GM12878 (cell line): ENCODE measurements around the gene SWT1. TPM values are rescaled to one million over a fixed set of nuclear protein-coding genes. Genes with fewer than 3 reads are reported as not detected.

Source experiments
- ATAC-seq: fragments of 200-7000 bp; cut with Tn5 transposase; 3 replicates; pipeline ENCODE4 v1.9.1; 2020; ENCODE audit warnings: mild to moderate bottlenecking, moderate library complexity
- BruUV-seq: library from RNA; stranded (reverse); fragments of 400-500 nt; replicated peaks from 2 replicates; lab custom pipeline; 2021; lab: Mats Ljungman, UMichigan
- CTCF ChIA-PET: fragments of 300-600 bp; sonication (Branson Sonifier 250); formaldehyde crosslinking; extraction: SDS; loops from one replicate; lab custom pipeline; 2021; ENCODE audit warnings: inconsistent platforms; lab: Yijun Ruan, JAX
- POLR2A ChIA-PET: fragments of 350-600 bp; formaldehyde crosslinking; extraction: SDS; loops from one replicate; lab custom pipeline; 2021; ENCODE audit warnings: inconsistent platforms; lab: Charles Lee
- RAD21 ChIA-PET: fragments of 300-600 bp; sonication (Branson Sonifier 250); formaldehyde crosslinking; loops from one replicate; lab custom pipeline; 2023; ENCODE audit warnings: antibody characterized with exemption; ENCODE audit not compliant: unreplicated experiment; lab: Charles Lee
- SMC1A ChIA-PET: fragments of 300-600 bp; sonication (Branson Sonifier 250); formaldehyde crosslinking; loops from one replicate; lab custom pipeline; 2023; ENCODE audit not compliant: unreplicated experiment, uncharacterized antibody; lab: Charles Lee
- DNase-seq: peaks from one replicate; pipeline ENCODE4 v3.0.0-alpha.2; 2011; ENCODE audit warnings: low read depth, low spot score
- FAIRE-seq: peaks from 3 replicates; lab custom pipeline; 2011; peaks lifted over from hg19 to GRCh38; lab: Jason Lieb, UNC
- H2AFZ ChIP-seq: 2 replicates; pipeline ENCODE4 v1.6.0; 2011; ENCODE audit warnings: low read depth, low read length, control low read depth; ENCODE audit not compliant: control insufficient read depth
- H3K27ac ChIP-seq: 2 replicates; pipeline ENCODE4 v1.5.1; 2011; ENCODE audit warnings: control low read depth; ENCODE audit not compliant: control insufficient read depth, insufficient read depth
- H3K27me3 ChIP-seq, 2 experiments: replicated peaks in 1 of 2; 2 replicates each; pipeline versions ENCODE4 v1.6.0 to v1.6.1; 2011; ENCODE audit warnings: low read length in 1 of 2; ENCODE audit not compliant: control insufficient read depth in 2 of 2, insufficient read depth in 2 of 2
- H3K36me3 ChIP-seq, 2 experiments: 2 replicates each; pipeline ENCODE4 v1.5.1; 2011; ENCODE audit warnings: low read length in 1 of 2; ENCODE audit not compliant: control insufficient read depth in 2 of 2, insufficient read depth in 2 of 2
- H3K4me1 ChIP-seq: 2 replicates; pipeline ENCODE4 v1.6.1; 2011; ENCODE audit warnings: mild to moderate bottlenecking, low read length, moderate library complexity, mixed read lengths; ENCODE audit not compliant: control insufficient read depth, insufficient read depth
- H3K4me2 ChIP-seq: 2 replicates; pipeline ENCODE4 v1.6.0; 2011; ENCODE audit warnings: control low read depth; ENCODE audit not compliant: control insufficient read depth, insufficient read depth
- H3K4me3 ChIP-seq: fragments of 200-600 bp; sonication (generic); 2 replicates; pipeline ENCODE4 v1.5.1; 2016
- H3K79me2 ChIP-seq: 2 replicates; pipeline ENCODE4 v1.6.0; 2011; ENCODE audit warnings: low read length; ENCODE audit not compliant: control insufficient read depth, insufficient read depth
- H3K9ac ChIP-seq: 2 replicates; pipeline ENCODE4 v1.8.0; 2011; ENCODE audit warnings: low read length, control low read depth, mixed read lengths; ENCODE audit not compliant: control insufficient read depth, insufficient read depth
- H3K9me3 ChIP-seq: replicated peaks from 3 replicates; pipeline ENCODE4 v1.5.1; 2011; ENCODE audit warnings: mild to moderate bottlenecking, low read length; ENCODE audit not compliant: control insufficient read depth, insufficient read depth
- H4K20me1 ChIP-seq: 2 replicates; pipeline ENCODE4 v1.6.0; 2011; ENCODE audit not compliant: control insufficient read depth, insufficient read depth
- ESRRA ChIP-seq: IDR thresholded peaks from 2 replicates; pipeline ENCODE4 v1.6.1; 2012; ENCODE audit warnings: mild to moderate bottlenecking, low read length, improper control_type of control experiment
- JUNB ChIP-seq: IDR thresholded peaks from 2 replicates; pipeline ENCODE4 v1.6.1; 2016; ENCODE audit warnings: antibody characterized with exemption, mild to moderate bottlenecking
- NR2C2 ChIP-seq: IDR thresholded peaks from 2 replicates; pipeline ENCODE4 v1.6.1; 2011; ENCODE audit warnings: borderline replicate concordance, low read depth; ENCODE audit not compliant: control insufficient read depth, insufficient read length
- RBBP5 ChIP-seq: fragments of 200-600 bp; sonication (generic); conservative IDR thresholded peaks from 2 replicates; pipeline ENCODE4 v1.6.1; 2016
- RELA ChIP-seq: fragments of 450-650 bp; IDR thresholded peaks from 2 replicates; pipeline ENCODE4 v1.8.0; 2014; ENCODE audit warnings: borderline replicate concordance; ENCODE audit not compliant: partially characterized antibody
- ZNF217 ChIP-seq: fragments of 450-650 bp; IDR thresholded peaks from 2 replicates; pipeline ENCODE4 v1.6.1; 2017; ENCODE audit warnings: antibody characterized with exemption, mild to moderate bottlenecking
- ZSCAN29 ChIP-seq: fragments of 450-650 bp; IDR thresholded peaks from 2 replicates; pipeline ENCODE4 v1.6.1; 2017; ENCODE audit warnings: mild to moderate bottlenecking, moderate library complexity
- ZZZ3 ChIP-seq: IDR thresholded peaks from 2 replicates; pipeline ENCODE4 v1.6.1; 2011; ENCODE audit warnings: low read depth; ENCODE audit not compliant: control insufficient read depth, insufficient read length
- WGBS: methylation state at CpG from one replicate; pipeline ENCODE4 v1.1.6; 2016; ENCODE audit warnings: low lambda C conversion rate; ENCODE audit not compliant: insufficient replicate concordance, insufficient coverage; ENCODE audit errors: missing lambda C conversion rate; 5-methylcytosine and 5-hydroxymethylcytosine counted together
- in situ Hi-C: fragments of 300-500 bp; cut with MboI; formaldehyde crosslinking; loops from 9 replicates; pipeline ENCODE4 v1.14.3; 2018; ENCODE audit warnings: mixed read lengths
- intact Hi-C: fragments of 100-400 bp; cut with micrococcal nuclease; formaldehyde crosslinking; loops from one replicate; pipeline ENCODE4 v1.14.2; 2022; ENCODE audit not compliant: unreplicated experiment
- polyA plus RNA-seq, 11 experiments: library from polyadenylated mRNA; depleted of rRNA in 4 of 11; unstranded in 6 of 11; stranded (reverse) in 5 of 11; fragments of >200 nt; fragmentation: Nextera tagmentation in 4 of 11; fragmentation: Illumina TruSeq in 1 of 11; extraction: Ambion mirVana in 4 of 11; extraction: Trizol in 1 of 11; gene quantifications; 1 replicate in 1 of 11; 2 replicates in 10 of 11; pipeline versions ENCODE4 v1.2.1 to v1.2.3, GENCODE V29; 2011 to 2016; ENCODE audit warnings: inconsistent platforms in 2 of 11, missing spikeins in 2 of 11, low read depth in 1 of 11
- total RNA-seq, 4 experiments: library from RNA; depleted of rRNA in 3 of 4; stranded (reverse); fragments of >200 nt in 3 of 4; fragmentation: Illumina TruSeq in 1 of 4; extraction: Trizol in 1 of 4; gene quantifications; 2 replicates each; pipeline versions ENCODE4 v1.2.1 to v1.2.3, GENCODE V29; 2013 to 2021
- TF ChIP-seq, protein P1 (sequence below): IDR thresholded peaks from 2 replicates; pipeline ENCODE4 v1.6.1; 2012; ENCODE audit warnings: low read length, inconsistent platforms
- TF ChIP-seq, protein P2 (sequence below): fragments of 450-650 bp; formaldehyde crosslinking; IDR thresholded peaks from 2 replicates; pipeline ENCODE4 v1.4.0; 2020; ENCODE audit warnings: mild to moderate bottlenecking, moderate library complexity

The SWT1 gene
- total and polyA plus RNA-seq, 10 of the 15 experiments (the other 5 are each of a cell fraction or from before 2014, with no cell fraction given), result 1.0 to 4.2 (median 2.6) TPM

DNA sequence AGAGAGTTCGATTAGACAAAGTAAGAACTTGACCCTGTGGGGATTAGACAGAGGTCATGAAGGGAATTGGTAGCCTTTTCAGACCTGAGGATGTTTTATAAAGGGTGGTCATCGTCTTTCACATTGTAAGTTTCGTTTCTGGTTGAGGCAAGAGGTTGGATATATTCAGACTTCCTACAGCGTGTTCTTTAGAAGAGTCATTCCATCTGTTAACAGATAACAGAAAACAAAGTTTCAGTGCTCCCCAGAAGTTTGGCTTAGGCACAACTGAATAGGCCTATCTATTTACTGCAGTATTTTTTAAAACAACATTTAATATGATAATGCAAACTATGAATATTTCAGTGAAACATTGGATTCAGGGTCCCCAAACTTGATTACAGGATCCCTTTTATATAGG, 177.2 kb downstream of the SWT1 start:
- Histone ChIP-seq H3K36me3 (no peaks in the 10 kb centered on the region), H3K4me2 (no peak overlapping the region), H2AFZ (no peak overlapping the region), H4K20me1 (no peaks in the 10 kb centered on the region), H3K4me3 (no peak overlapping the region), H3K4me1 (peaks cover 11% of the 10 kb centered on the region), H3K27me3 (no peaks in the 10 kb centered on the region), H3K79me2 (no peaks in the 10 kb centered on the region), H3K9ac (no peak overlapping the region), H3K9me3 (no peaks in the 10 kb centered on the region; the same call in 2 of the 3 replicates), H3K27ac (no peak overlapping the region)
- 60% methylated on average over 4 of the region's 4 CpGs for WGBS
- ChIA-PET POLR2A (no interaction called here), RAD21 (no interaction called here), SMC1A (interaction anchor here (1.6 kb wide), 1 partner anchor 10 kb away, joined by 3 read pairs; no protein-coding TSS in a partner anchor), CTCF (no interaction called here)
- BruUV-seq, result no TSS peak
- in situ Hi-C loops (no loop called here), intact Hi-C loops (no loop called here)
- no peak for ATAC-seq
- no peak for DNase-seq
- no peak for TF ChIP-seq ZSCAN29
- TF ChIP-seq ESRRA, result no peak
- TF ChIP-seq NR2C2, result no peak
- no peak for TF ChIP-seq ZNF217
- TF ChIP-seq, protein P1, sequence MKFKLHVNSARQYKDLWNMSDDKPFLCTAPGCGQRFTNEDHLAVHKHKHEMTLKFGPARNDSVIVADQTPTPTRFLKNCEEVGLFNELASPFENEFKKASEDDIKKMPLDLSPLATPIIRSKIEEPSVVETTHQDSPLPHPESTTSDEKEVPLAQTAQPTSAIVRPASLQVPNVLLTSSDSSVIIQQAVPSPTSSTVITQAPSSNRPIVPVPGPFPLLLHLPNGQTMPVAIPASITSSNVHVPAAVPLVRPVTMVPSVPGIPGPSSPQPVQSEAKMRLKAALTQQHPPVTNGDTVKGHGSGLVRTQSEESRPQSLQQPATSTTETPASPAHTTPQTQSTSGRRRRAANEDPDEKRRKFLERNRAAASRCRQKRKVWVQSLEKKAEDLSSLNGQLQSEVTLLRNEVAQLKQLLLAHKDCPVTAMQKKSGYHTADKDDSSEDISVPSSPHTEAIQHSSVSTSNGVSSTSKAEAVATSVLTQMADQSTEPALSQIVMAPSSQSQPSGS, result no peak
- TF ChIP-seq JUNB, result no peak
- TF ChIP-seq RELA, result no peak
- TF ChIP-seq ZZZ3, result no peak
- no peak for TF ChIP-seq RBBP5
- TF ChIP-seq, protein P2, sequence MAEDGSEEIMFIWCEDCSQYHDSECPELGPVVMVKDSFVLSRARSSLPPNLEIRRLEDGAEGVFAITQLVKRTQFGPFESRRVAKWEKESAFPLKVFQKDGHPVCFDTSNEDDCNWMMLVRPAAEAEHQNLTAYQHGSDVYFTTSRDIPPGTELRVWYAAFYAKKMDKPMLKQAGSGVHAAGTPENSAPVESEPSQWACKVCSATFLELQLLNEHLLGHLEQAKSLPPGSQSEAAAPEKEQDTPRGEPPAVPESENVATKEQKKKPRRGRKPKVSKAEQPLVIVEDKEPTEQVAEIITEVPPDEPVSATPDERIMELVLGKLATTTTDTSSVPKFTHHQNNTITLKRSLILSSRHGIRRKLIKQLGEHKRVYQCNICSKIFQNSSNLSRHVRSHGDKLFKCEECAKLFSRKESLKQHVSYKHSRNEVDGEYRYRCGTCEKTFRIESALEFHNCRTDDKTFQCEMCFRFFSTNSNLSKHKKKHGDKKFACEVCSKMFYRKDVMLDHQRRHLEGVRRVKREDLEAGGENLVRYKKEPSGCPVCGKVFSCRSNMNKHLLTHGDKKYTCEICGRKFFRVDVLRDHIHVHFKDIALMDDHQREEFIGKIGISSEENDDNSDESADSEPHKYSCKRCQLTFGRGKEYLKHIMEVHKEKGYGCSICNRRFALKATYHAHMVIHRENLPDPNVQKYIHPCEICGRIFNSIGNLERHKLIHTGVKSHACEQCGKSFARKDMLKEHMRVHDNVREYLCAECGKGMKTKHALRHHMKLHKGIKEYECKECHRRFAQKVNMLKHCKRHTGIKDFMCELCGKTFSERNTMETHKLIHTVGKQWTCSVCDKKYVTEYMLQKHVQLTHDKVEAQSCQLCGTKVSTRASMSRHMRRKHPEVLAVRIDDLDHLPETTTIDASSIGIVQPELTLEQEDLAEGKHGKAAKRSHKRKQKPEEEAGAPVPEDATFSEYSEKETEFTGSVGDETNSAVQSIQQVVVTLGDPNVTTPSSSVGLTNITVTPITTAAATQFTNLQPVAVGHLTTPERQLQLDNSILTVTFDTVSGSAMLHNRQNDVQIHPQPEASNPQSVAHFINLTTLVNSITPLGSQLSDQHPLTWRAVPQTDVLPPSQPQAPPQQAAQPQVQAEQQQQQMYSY (CRISPR knock-in tag), result no peak
- no peak for FAIRE-seq
